ENCODE data around the gene ANO3. TPM values are rescaled to one million over a fixed set of nuclear protein-coding genes. Genes with fewer than 3 reads are reported as not detected.

Gene ANO3
- total and polyA plus RNA-seq, 12 donors: 0.10 to 3.9 (median 0.65) TPM

- H3K27ac ChIP-seq: no peak overlapping the region
- H3K9me3 ChIP-seq (replicated peaks in 1 of 3): no peaks in the 10 kb centered on the region
- H3K27me3 ChIP-seq: no peaks in the 10 kb centered on the region
- H3K36me3 ChIP-seq (replicated peaks in 1 of 2): no peaks in the 10 kb centered on the region
- DNase-seq: no peak
- WGBS, 4 donors: 58 to 69% (median 63%) methylated on average over 2 of the region's 2 CpGs
- TF ChIP-seq CTCF (IDR thresholded peaks at IDR 0.05): no peak
- no peak for TF ChIP-seq POLR2A (IDR thresholded peaks at IDR 0.05)
- no peak overlapping the region for H3K4me3 ChIP-seq
- intact Hi-C loops (cut with DNase I): no loop called here
- H3K4me1 ChIP-seq (replicated peaks in 1 of 2): no peaks in the 10 kb centered on the region
These were observed 146.8 kb downstream of the ANO3 start for GRCh38 chr11:26478710-26479109.

DNA sequence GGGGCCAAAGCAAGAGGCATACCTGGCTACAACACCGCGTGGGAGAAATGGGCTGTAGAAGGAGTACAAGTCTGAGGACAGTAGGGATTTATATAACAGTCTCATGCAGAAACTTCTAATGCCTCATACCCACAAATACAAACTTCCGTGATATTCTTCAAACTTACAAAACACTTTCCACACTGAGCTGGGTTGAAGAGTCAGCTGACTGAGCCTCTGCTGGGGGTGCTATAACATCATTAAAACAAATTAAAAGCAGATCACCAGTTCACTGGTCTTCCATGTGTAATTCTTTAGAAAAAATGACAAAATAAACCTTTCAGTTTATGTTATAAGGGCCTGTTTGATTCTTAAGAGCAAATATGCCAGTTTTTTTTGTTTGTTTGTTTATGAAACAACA lies 148.1 kb downstream of the ANO3 start:
- intact Hi-C loops (cut with DNase I): no loop called here
- H3K27ac ChIP-seq: no peak overlapping the region
- no peaks in the 10 kb centered on the region for H3K36me3 ChIP-seq (replicated peaks in 1 of 2)
- no peaks in the 10 kb centered on the region for H3K9me3 ChIP-seq (replicated peaks in 1 of 3)
- WGBS, 4 donors: 57 to 85% (median 82%) methylated on average over 3 of the region's 3 CpGs
- H3K4me1 ChIP-seq (replicated peaks in 1 of 2): no peaks in the 10 kb centered on the region
- DNase-seq: no peak
- no peak overlapping the region for H3K4me3 ChIP-seq
- no peaks in the 10 kb centered on the region for H3K27me3 ChIP-seq
- TF ChIP-seq CTCF (IDR thresholded peaks at IDR 0.05) (no peak), POLR2A (IDR thresholded peaks at IDR 0.05) (no peak)

DNA sequence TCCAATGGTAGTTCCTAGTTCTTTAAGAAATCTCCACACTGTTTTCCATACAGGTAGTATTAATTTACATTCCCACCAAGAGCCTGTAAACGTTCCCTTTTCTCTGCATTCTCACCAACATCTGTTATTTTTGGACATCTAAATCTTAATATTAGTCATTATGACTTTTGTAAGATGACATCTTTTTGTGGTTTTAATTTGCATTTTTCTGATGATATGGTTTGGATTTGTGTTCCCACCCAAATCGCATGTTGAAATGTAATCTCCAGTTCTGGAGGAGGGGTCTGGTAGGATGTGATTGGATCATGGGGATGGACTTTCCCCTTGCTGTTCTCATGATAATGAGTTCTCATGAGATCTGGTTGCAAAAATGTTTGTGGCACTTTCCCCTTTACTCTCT lies 151.2 kb downstream of the ANO3 start:
- no peak overlapping the region for H3K4me3 ChIP-seq
- no peaks in the 10 kb centered on the region for H3K4me1 ChIP-seq (replicated peaks in 1 of 2)
- no peaks in the 10 kb centered on the region for H3K36me3 ChIP-seq (replicated peaks in 1 of 2)
- no peak for DNase-seq
- WGBS, 4 donors: 30 to 65% (median 50%) methylated on average over 2 of the region's 2 CpGs
- H3K9me3 ChIP-seq (replicated peaks in 1 of 3): no peaks in the 10 kb centered on the region
- intact Hi-C loops (cut with DNase I): no loop called here
- H3K27ac ChIP-seq: no peak overlapping the region
- no peaks in the 10 kb centered on the region for H3K27me3 ChIP-seq
- TF ChIP-seq CTCF (IDR thresholded peaks at IDR 0.05) (no peak), POLR2A (IDR thresholded peaks at IDR 0.05) (no peak)

DNA sequence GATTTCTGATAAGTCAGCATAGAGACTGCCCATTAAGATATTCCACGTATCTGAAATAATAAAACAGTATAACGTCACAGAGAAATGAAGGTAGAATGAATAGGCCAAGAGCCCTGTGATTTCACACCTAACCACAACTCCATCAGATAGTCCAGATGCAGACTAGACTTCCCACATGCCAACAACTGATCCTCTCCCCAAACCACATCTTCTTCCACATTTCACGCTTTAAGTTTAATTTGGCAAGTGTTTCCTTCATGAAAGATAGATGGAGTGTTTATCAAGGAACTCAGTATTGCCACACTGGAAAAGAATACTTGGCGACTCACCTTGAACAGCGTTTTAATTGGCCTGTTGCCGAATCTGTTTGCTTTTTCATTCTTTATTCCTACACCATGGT lies 158.6 kb downstream of the ANO3 start:
- 78 to 86% (median 80%) methylated on average over 6 of the region's 6 CpGs for WGBS, 4 donors
- H3K4me1 ChIP-seq (replicated peaks in 1 of 2): no peaks in the 10 kb centered on the region
- intact Hi-C loops (cut with DNase I): no loop called here
- H3K27ac ChIP-seq: no peak overlapping the region
- no peaks in the 10 kb centered on the region for H3K36me3 ChIP-seq (replicated peaks in 1 of 2)
- DNase-seq: no peak
- no peaks in the 10 kb centered on the region for H3K9me3 ChIP-seq (replicated peaks in 1 of 3)
- no peak overlapping the region for H3K4me3 ChIP-seq
- no peaks in the 10 kb centered on the region for H3K27me3 ChIP-seq
- no peak for TF ChIP-seq POLR2A (IDR thresholded peaks at IDR 0.05)

DNA sequence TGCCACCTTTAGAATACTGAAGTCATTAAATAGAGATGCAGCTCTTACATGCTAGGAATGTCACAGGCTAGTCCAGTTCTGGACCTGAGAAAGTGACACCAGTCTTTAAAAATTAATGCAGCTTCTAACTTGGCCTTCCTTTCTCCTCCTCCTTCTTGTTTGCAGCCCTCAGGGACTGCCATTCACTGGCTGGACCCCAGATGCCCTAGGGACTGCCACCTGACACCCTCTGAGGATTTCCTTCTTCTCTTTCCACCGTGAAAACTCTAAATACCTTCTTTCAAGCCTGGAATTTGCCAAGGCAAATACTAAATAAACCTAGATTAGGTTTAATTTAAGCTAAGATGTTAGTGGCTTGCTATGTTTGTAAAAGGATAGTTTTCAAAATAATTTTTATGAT lies 161.7 kb downstream of the ANO3 start:
- Histone ChIP-seq H3K27ac (no peak overlapping the region), H3K4me1 (replicated peaks in 1 of 2) (no peaks in the 10 kb centered on the region), H3K36me3 (replicated peaks in 1 of 2) (no peaks in the 10 kb centered on the region), H3K4me3 (no peak overlapping the region), H3K9me3 (replicated peaks in 1 of 3) (no peaks in the 10 kb centered on the region), H3K27me3 (no peaks in the 10 kb centered on the region)
- WGBS, 4 donors: 30 to 34% (median 32%) methylated on average over 1 of the region's 1 CpG
- no peak for DNase-seq
- intact Hi-C loops (cut with DNase I): no loop called here
- TF ChIP-seq POLR2A (IDR thresholded peaks at IDR 0.05): no peak
- TF ChIP-seq CTCF (IDR thresholded peaks at IDR 0.05): no peak
